ENCODE data around the gene ADAM23.

The ADAM23 gene

DNA sequence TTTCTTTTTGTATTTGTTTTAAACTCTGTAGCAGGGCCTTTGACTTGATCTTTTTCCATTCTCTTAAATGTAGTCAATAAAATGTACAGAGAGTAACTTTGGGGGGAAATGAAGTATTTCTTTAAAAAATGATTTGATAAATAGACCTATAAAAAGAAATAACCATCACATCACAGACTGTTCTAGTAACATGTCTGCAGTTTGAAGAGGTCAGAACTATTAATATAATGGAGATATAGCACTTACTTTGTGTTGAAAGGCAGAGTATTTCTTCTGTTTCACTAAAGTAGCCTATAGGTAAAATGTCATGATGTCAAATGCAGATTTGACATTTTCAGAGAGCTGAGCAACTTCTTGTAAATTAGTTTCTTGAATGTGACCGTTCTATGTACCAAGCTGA lies 143.3 kb downstream of the ADAM23 start:
- H3K27ac Mint-ChIP-seq, result no peak overlapping the region
- no peaks in the 10 kb centered on the region for H3K9me3 Mint-ChIP-seq
- peaks cover 12% of the 10 kb centered on the region for H3K27me3 Mint-ChIP-seq

GRCh38 chr2:206597717-206598218 lies 154.4 kb downstream of the ADAM23 start:
- Mint-ChIP-seq H3K36me3 (ENCODE audit: low read depth) (no peaks in the 10 kb centered on the region), H3K27me3 (no peaks in the 10 kb centered on the region), H3K9me3 (no peaks in the 10 kb centered on the region), H3K27ac (no peak overlapping the region), H3K4me3 (no peak overlapping the region), H3K4me1 (ENCODE audit: low read depth) (peaks cover 3% of the 10 kb centered on the region)
- no peak for DNase-seq

More for the DNA sequence above, 143.3 kb downstream of the ADAM23 start:
- DNase-seq, result no peak
- H3K4me1 Mint-ChIP-seq (ENCODE audit: low read depth), result no peaks in the 10 kb centered on the region
- no peak overlapping the region for H3K4me3 Mint-ChIP-seq
- H3K36me3 Mint-ChIP-seq (ENCODE audit: low read depth), result no peaks in the 10 kb centered on the region

DNA sequence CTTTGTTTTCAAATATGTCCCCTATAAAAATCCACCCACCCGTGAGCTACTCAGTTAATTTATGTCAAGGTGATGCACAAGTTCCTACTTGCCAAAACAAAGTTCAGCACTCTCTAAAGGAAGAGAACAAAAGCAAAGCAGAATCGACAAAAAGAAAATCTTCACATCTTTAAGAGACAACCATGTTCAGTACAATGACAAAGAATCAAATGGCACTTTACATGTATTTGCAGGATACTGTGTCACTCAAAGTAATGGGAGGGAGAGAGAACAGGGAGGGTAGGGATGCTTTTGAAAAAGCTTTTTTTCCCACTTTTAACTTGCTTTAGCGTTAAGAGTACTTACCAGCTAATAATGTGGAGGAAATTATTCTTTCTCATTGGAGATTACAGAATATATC lies 159.9 kb downstream of the ADAM23 start:
- no peak for DNase-seq
- H3K4me1 Mint-ChIP-seq (ENCODE audit: low read depth), result peaks cover 3% of the 10 kb centered on the region
- no peaks in the 10 kb centered on the region for H3K9me3 Mint-ChIP-seq
- H3K4me3 Mint-ChIP-seq, result no peak overlapping the region
- no peak overlapping the region for H3K27ac Mint-ChIP-seq
- H3K36me3 Mint-ChIP-seq (ENCODE audit: low read depth), result no peaks in the 10 kb centered on the region
- H3K27me3 Mint-ChIP-seq, result peaks cover 2% of the 10 kb centered on the region

- Mint-ChIP-seq H3K4me3 (no peak overlapping the region), H3K27me3 (peaks cover 2% of the 10 kb centered on the region), H3K9me3 (no peaks in the 10 kb centered on the region), H3K27ac (no peak overlapping the region), H3K4me1 (ENCODE audit: low read depth) (no peaks in the 10 kb centered on the region), H3K36me3 (ENCODE audit: low read depth) (no peaks in the 10 kb centered on the region)
- no peak for DNase-seq
These were observed 167.1 kb downstream of the ADAM23 start for GRCh38 chr2:206610451-206610850.

DNA sequence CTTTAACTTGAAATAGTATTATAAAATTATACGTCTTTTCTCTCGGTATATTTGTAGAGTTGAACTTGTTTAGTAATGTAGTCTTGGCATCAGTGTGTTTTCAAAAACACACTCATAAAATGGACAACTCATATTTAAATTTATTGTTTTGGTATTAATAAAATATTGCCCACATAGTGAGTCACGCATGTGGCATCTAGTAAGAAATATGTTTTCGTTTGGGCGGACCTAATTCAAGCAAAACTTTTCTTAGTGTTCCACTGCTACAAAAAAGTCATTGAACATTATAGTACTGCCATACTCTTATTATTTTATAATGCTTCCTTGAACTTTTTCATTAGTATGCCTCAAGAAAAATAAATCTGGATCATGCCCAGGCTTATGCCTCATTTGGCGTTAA lies 167.9 kb downstream of the ADAM23 start:
- Mint-ChIP-seq H3K36me3 (ENCODE audit: low read depth) (no peaks in the 10 kb centered on the region), H3K27me3 (no peaks in the 10 kb centered on the region), H3K27ac (no peak overlapping the region), H3K4me1 (ENCODE audit: low read depth) (no peaks in the 10 kb centered on the region), H3K4me3 (no peak overlapping the region), H3K9me3 (no peaks in the 10 kb centered on the region)
- DNase-seq, result no peak

DNA sequence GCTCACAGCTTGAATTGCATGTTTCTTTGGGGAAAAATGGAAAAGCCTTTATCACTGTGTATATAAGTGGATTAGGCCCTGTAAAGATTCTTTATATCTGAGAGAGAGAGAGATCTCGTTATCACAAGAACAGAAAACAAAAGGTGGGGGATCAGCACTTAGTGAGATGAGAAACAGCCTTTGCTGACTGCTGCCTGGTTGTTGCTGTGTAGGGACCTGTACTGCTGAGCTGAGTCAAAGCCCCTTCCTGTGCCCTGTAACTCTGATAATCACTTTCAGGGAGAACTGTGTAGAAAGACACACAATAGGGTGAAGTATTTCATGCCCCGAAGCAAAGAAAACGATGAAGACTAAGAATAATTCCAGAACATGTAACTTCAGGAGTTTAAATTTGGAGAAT lies 168.4 kb downstream of the ADAM23 start:
- H3K27me3 Mint-ChIP-seq, result no peaks in the 10 kb centered on the region
- DNase-seq, result no peak
- no peaks in the 10 kb centered on the region for H3K9me3 Mint-ChIP-seq
- H3K36me3 Mint-ChIP-seq (ENCODE audit: low read depth), result no peaks in the 10 kb centered on the region
- no peak overlapping the region for H3K27ac Mint-ChIP-seq
- no peak overlapping the region for H3K4me3 Mint-ChIP-seq
- H3K4me1 Mint-ChIP-seq (ENCODE audit: low read depth), result no peaks in the 10 kb centered on the region

GRCh38 chr2:206614811-206615210 lies 171.5 kb downstream of the ADAM23 start:
- Mint-ChIP-seq H3K9me3 (no peaks in the 10 kb centered on the region), H3K4me1 (ENCODE audit: low read depth) (no peaks in the 10 kb centered on the region), H3K27ac (no peak overlapping the region), H3K4me3 (no peak overlapping the region), H3K27me3 (no peaks in the 10 kb centered on the region), H3K36me3 (ENCODE audit: low read depth) (no peaks in the 10 kb centered on the region)
- no peak for DNase-seq

DNA sequence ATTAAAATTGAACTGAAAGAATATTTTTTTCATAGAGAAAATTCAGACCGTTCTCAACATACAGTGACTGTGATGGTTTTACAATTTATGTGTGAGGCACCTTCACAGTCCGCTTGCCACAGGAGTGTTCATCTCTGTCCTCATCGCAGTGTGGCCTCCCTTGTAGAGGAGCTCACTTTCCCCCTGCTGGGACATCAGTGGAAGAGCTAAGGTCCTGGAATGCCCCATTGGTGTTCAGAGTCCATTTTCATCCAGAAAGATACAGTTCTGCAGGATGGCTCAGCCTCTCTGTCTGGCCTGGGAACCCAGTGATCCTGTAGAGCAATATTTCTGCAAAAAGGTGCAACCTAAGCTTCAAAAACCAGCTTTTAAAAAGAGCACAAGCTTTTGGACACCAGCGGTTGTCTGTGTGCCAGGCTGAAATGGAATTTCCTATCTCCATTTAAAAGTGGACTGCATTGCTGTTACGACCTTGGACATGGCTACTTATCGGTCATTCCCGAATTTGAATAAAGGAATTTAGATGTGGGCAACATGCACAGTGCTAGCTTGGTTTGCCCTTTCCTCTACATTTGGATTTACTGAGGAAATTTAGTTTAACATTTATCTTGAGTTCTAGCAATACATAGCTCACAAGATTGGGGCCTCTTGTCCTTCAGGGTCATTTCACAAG lies 172.2 kb downstream of the ADAM23 start:
- Mint-ChIP-seq H3K4me1 (ENCODE audit: low read depth) (no peaks in the 10 kb centered on the region), H3K9me3 (no peaks in the 10 kb centered on the region), H3K27me3 (no peaks in the 10 kb centered on the region), H3K4me3 (no peak overlapping the region), H3K27ac (no peak overlapping the region), H3K36me3 (ENCODE audit: low read depth) (no peaks in the 10 kb centered on the region)
- DNase-seq, result no peak

DNA sequence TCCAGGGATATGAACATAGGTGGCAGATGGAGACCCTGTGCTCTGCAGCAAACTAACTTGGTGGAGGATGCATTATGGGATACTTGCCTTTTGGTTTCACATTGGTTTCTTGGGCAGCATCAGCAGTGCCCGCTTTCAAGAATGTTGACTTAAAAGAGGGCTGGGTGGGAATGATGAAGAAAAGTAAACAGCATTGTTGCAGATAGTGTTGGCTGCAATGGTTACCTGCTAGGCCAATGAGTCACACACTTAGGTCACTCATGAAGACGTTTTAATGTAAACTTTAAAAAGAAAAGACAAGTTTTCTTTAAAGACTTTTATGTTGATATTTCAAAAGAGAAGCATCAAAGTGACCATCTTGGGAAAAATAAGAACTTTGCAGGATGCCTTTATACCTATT lies 172.8 kb downstream of the ADAM23 start:
- Mint-ChIP-seq H3K4me3 (no peak overlapping the region), H3K27me3 (no peaks in the 10 kb centered on the region), H3K9me3 (no peaks in the 10 kb centered on the region), H3K36me3 (ENCODE audit: low read depth) (no peaks in the 10 kb centered on the region), H3K27ac (no peak overlapping the region), H3K4me1 (ENCODE audit: low read depth) (no peaks in the 10 kb centered on the region)
- DNase-seq, result no peak

DNA sequence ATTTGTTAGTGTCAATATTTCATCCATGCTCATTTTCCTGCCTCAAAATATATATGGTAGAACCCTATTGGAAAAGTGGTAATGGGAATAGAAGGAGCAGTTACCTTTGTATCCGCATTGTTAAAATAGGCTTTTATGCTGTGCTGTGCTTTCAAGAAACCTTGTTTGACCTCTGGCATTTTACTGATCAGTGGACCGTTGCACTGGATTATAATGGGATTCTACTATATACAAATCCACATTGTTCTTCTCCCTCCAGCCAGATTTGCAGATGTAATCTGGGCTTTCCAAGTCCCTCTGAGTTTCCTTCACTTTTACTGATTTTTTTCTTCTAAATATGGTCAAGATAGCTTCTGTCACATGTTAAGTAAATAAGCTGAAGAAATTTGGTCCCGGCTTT lies 175.7 kb downstream of the ADAM23 start:
- no peak overlapping the region for H3K27ac Mint-ChIP-seq
- H3K27me3 Mint-ChIP-seq, result no peaks in the 10 kb centered on the region
- H3K4me1 Mint-ChIP-seq (ENCODE audit: low read depth), result no peaks in the 10 kb centered on the region
- H3K9me3 Mint-ChIP-seq, result no peaks in the 10 kb centered on the region
- DNase-seq, result no peak
- H3K36me3 Mint-ChIP-seq (ENCODE audit: low read depth), result no peaks in the 10 kb centered on the region
- H3K4me3 Mint-ChIP-seq, result no peak overlapping the region

- Mint-ChIP-seq H3K9me3 (no peaks in the 10 kb centered on the region), H3K36me3 (ENCODE audit: low read depth) (no peaks in the 10 kb centered on the region), H3K27me3 (peaks cover 16% of the 10 kb centered on the region), H3K27ac (no peak overlapping the region), H3K4me3 (no peak overlapping the region), H3K4me1 (ENCODE audit: low read depth) (no peaks in the 10 kb centered on the region)
- DNase-seq, result no peak
These were observed 182.8 kb downstream of the ADAM23 start for GRCh38 chr2:206626108-206626507.

DNA sequence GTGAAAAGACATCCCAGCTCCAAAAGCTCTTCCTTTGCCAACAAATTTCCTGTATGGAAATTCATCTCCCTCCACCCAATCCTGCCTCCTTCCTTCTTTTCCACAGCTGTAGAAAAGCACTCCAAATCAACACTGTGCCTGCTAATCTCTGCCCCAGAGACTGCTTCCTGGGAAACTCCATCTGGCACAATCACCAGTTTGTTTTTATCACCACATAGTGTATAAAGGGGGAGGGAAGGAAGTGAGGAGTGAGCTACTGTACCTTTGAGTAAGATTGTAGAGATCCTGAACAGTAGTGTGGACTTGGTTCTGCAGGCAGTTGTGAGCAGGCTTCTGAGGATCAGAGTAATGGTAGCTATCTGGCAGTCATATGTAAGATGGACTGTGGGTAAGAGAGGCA lies 184.3 kb downstream of the ADAM23 start:
- no peak overlapping the region for H3K27ac Mint-ChIP-seq
- H3K36me3 Mint-ChIP-seq (ENCODE audit: low read depth), result no peaks in the 10 kb centered on the region
- H3K4me3 Mint-ChIP-seq, result no peak overlapping the region
- DNase-seq, result no peak
- H3K9me3 Mint-ChIP-seq, result no peaks in the 10 kb centered on the region
- no peaks in the 10 kb centered on the region for H3K4me1 Mint-ChIP-seq (ENCODE audit: low read depth)
- H3K27me3 Mint-ChIP-seq, result peaks cover 16% of the 10 kb centered on the region

GRCh38 chr2:206631340-206631739 lies 188.0 kb downstream of the ADAM23 start:
- Mint-ChIP-seq H3K36me3 (ENCODE audit: low read depth) (no peaks in the 10 kb centered on the region), H3K9me3 (no peaks in the 10 kb centered on the region), H3K27me3 (peaks cover 27% of the 10 kb centered on the region), H3K4me3 (no peak overlapping the region), H3K27ac (no peak overlapping the region), H3K4me1 (ENCODE audit: low read depth) (no peaks in the 10 kb centered on the region)
- DNase-seq, result no peak

DNA sequence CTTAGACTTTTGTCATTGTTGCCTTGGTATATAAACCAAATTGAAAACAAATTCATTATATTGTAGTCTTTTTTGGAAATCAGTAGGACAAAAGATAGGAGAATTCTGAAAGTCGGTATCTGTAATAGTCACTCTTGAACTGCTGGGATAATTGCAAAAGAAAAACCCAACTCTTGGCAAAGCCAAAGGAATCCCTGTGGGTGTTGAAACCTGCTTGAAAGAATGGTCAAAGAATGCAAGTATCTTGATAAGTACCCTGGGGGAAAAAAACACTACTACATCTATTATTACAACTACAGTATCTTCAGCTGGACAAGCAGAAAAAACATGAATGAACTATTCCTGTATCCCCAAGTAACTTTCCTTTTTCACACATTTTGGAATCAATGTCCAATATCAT lies 191.7 kb downstream of the ADAM23 start:
- Mint-ChIP-seq H3K9me3 (no peaks in the 10 kb centered on the region), H3K4me1 (ENCODE audit: low read depth) (no peaks in the 10 kb centered on the region), H3K4me3 (no peak overlapping the region), H3K27ac (no peak overlapping the region), H3K27me3 (peaks cover 12% of the 10 kb centered on the region), H3K36me3 (ENCODE audit: low read depth) (no peaks in the 10 kb centered on the region)
- DNase-seq, result no peak

DNA sequence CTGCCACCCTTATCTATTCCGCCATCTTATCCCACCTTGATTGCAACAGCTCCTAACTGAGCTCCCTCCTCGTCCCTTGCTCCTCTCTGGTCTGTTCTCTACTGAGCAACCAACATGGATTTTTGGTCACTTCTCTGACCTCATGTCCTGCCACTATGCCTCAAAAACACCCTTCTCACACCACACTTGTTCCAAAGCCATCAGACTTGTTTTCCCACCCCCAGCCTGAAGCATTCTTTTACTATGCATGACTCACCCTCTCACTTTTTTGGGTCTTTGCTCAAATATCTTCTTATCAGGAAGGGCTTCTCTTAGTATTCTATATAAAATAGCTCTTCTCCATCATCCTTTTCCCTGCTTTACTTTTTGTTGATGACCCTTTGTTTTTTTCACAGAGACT lies 196.3 kb downstream of the ADAM23 start:
- no peak overlapping the region for H3K27ac Mint-ChIP-seq
- no peaks in the 10 kb centered on the region for H3K4me1 Mint-ChIP-seq (ENCODE audit: low read depth)
- no peak for DNase-seq
- H3K27me3 Mint-ChIP-seq, result peaks cover 21% of the 10 kb centered on the region
- no peaks in the 10 kb centered on the region for H3K36me3 Mint-ChIP-seq (ENCODE audit: low read depth)
- no peaks in the 10 kb centered on the region for H3K9me3 Mint-ChIP-seq
- H3K4me3 Mint-ChIP-seq, result no peak overlapping the region

DNA sequence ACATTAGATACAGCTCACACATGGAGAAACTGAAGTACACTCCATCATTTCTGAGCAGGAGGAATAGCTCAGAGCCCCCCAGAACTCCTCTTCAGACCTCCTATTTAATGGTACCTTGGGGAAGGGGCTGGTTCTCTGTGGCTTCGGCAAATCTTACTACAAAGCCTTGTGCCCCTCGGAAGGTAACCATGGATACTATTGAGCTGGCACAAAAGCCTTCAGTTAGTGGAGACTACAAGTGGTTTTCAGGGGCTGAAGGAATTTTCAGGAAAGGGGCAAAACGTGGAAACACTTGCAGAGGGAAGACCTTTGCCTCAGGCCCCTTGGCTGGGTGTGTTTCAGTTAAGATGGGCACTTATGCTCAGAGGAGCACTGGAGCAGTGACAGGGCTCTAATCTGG lies 197.9 kb downstream of the ADAM23 start:
- Mint-ChIP-seq H3K4me1 (ENCODE audit: low read depth) (no peaks in the 10 kb centered on the region), H3K9me3 (no peaks in the 10 kb centered on the region), H3K36me3 (ENCODE audit: low read depth) (no peaks in the 10 kb centered on the region), H3K27ac (no peak overlapping the region), H3K27me3 (peaks cover 15% of the 10 kb centered on the region), H3K4me3 (no peak overlapping the region)
- no peak for DNase-seq
